Muscle layer of duodenum (tissue), 2 donors: ENCODE results near the gene PLXNB3.
"Not testable (repeated sequence)": the region's sequence is repeated elsewhere in the genome, so short reads cannot be mapped to it uniquely, and the experiment has no call there.

ENCODE experiments used
- H3K27ac ChIP-seq: one replicate; pipeline ENCODE4 v1.7.0; 2013; ENCODE audit warnings: mild to moderate bottlenecking, low read length
- H3K27me3 ChIP-seq: one replicate; pipeline ENCODE4 v1.7.0; 2013; ENCODE audit warnings: low read depth, mild to moderate bottlenecking, control low read depth, low read length
- H3K36me3 ChIP-seq, 2 donors: one replicate each; pipeline ENCODE4 v1.7.0; 2013; ENCODE audit warnings: low read length in 2 of 2, control low read depth in 1 of 2, mild to moderate bottlenecking in 1 of 2; ENCODE audit not compliant: insufficient read depth in 2 of 2, control insufficient read depth in 1 of 2
- H3K4me1 ChIP-seq, 2 donors: one replicate each; pipeline ENCODE4 v1.7.0; 2013; ENCODE audit warnings: low read length in 2 of 2, mild to moderate bottlenecking in 2 of 2, control low read depth in 1 of 2, moderate library complexity in 1 of 2; ENCODE audit not compliant: insufficient read depth in 2 of 2, control insufficient read depth in 1 of 2
- H3K4me3 ChIP-seq, 2 donors: one replicate each; pipeline ENCODE4 v1.7.0; 2013; ENCODE audit warnings: low read length in 2 of 2, low read depth in 1 of 2, mild to moderate bottlenecking in 1 of 2
- H3K9me3 ChIP-seq, 2 donors: one replicate each; pipeline ENCODE4 v1.7.0; 2013; ENCODE audit warnings: low read length in 2 of 2, control low read depth in 1 of 2, mild to moderate bottlenecking in 1 of 2; ENCODE audit not compliant: control insufficient read depth in 1 of 2
- donor health status: healthy.

Gene PLXNB3

GRCh38 chrX:153734871-153735270 lies 29.2 kb upstream of the PLXNB3 start:
- Histone ChIP-seq H3K9me3 (no peaks in the 10 kb centered on the region), H3K4me1 (no peaks in the 10 kb centered on the region), H3K36me3 (peaks cover 0 to 9% of the 10 kb centered on the region in 2 donors), H3K27me3 (no peaks in the 10 kb centered on the region), H3K4me3 (no peak overlapping the region), H3K27ac (no peak overlapping the region)

GRCh38 chrX:153735274-153735673 lies 28.8 kb upstream of the PLXNB3 start:
- H3K36me3 ChIP-seq = peaks cover 0 to 9% of the 10 kb centered on the region in 2 donors
- H3K9me3 ChIP-seq = no peaks in the 10 kb centered on the region
- no peaks in the 10 kb centered on the region for H3K4me1 ChIP-seq
- no peak overlapping the region for H3K4me3 ChIP-seq
- no peak overlapping the region for H3K27ac ChIP-seq
- H3K27me3 ChIP-seq = no peaks in the 10 kb centered on the region

GRCh38 chrX:153736071-153736820 lies 27.8 kb upstream of the PLXNB3 start:
- Histone ChIP-seq H3K36me3 (peaks cover 0 to 9% of the 10 kb centered on the region in 2 donors), H3K27ac (no peak overlapping the region), H3K9me3 (no peaks in the 10 kb centered on the region), H3K4me1 (no peaks in the 10 kb centered on the region), H3K4me3 (no peak overlapping the region), H3K27me3 (no peaks in the 10 kb centered on the region)

- Histone ChIP-seq H3K27me3 (no peaks in the 10 kb centered on the region), H3K4me3 (no peak overlapping the region), H3K36me3 (peaks cover 0 to 6% of the 10 kb centered on the region in 2 donors), H3K9me3 (no peaks in the 10 kb centered on the region), H3K27ac (no peak overlapping the region), H3K4me1 (no peaks in the 10 kb centered on the region)
Measured at GRCh38 chrX:153736871-153737441, 27.1 kb upstream of the PLXNB3 start.

- Histone ChIP-seq H3K4me1 (no peaks in the 10 kb centered on the region), H3K4me3 (no peak overlapping the region), H3K36me3 (peaks cover 0 to 6% of the 10 kb centered on the region in 2 donors), H3K27me3 (no peaks in the 10 kb centered on the region), H3K9me3 (no peaks in the 10 kb centered on the region), H3K27ac (no peak overlapping the region)
Measured at GRCh38 chrX:153738056-153738605, 25.9 kb upstream of the PLXNB3 start.

GRCh38 chrX:153739754-153740486 lies 24.1 kb upstream of the PLXNB3 start:
- Histone ChIP-seq H3K9me3 (no peaks in the 10 kb centered on the region), H3K27me3 (no peaks in the 10 kb centered on the region), H3K4me3 (no peak overlapping the region), H3K4me1 (no peaks in the 10 kb centered on the region), H3K27ac (no peak overlapping the region), H3K36me3 (peaks cover 0 to 6% of the 10 kb centered on the region in 2 donors)

- Histone ChIP-seq H3K4me1 (no peaks in the 10 kb centered on the region), H3K4me3 (no peak overlapping the region), H3K27ac (no peak overlapping the region), H3K27me3 (no peaks in the 10 kb centered on the region), H3K9me3 (no peaks in the 10 kb centered on the region), H3K36me3 (peaks cover 0 to 6% of the 10 kb centered on the region in 2 donors)
Measured at GRCh38 chrX:153740631-153741222, 23.3 kb upstream of the PLXNB3 start.

- no peak overlapping the region for H3K27ac ChIP-seq
- no peaks in the 10 kb centered on the region for H3K27me3 ChIP-seq
- H3K4me3 ChIP-seq = no peak overlapping the region
- H3K36me3 ChIP-seq = peaks cover 0 to 3% of the 10 kb centered on the region in 2 donors
- H3K9me3 ChIP-seq = no peaks in the 10 kb centered on the region
- no peaks in the 10 kb centered on the region for H3K4me1 ChIP-seq
Measured at GRCh38 chrX:153741446-153741845, 22.6 kb upstream of the PLXNB3 start.

- H3K36me3 ChIP-seq, H3K4me3 ChIP-seq, H3K27ac ChIP-seq, H3K4me1 ChIP-seq, H3K9me3 ChIP-seq, H3K27me3 ChIP-seq: not testable (repeated sequence)
Measured at GRCh38 chrX:153742111-153742510, 21.9 kb upstream of the PLXNB3 start.

- not testable (repeated sequence) for H3K9me3 ChIP-seq, H3K36me3 ChIP-seq, H3K27ac ChIP-seq, H3K4me3 ChIP-seq, H3K4me1 ChIP-seq, H3K27me3 ChIP-seq
Measured at GRCh38 chrX:153742796-153743467, 21.1 kb upstream of the PLXNB3 start.
